Vagina (tissue), 2 donors: Measurements from ENCODE around the gene OR1J1. TPM values are rescaled to one million over a fixed set of nuclear protein-coding genes. Genes with fewer than 3 reads are reported as not detected.
A peak's percentile ranks its signal among the peaks of the same experiment; 100 is the strongest.

Source experiments
- DNase-seq, 2 donors: peaks; one replicate each; pipeline ENCODE4 v3.0.0-alpha.2; 2017; ENCODE audit errors: extremely low spot score in 2 of 2
- H3K27ac ChIP-seq: fragments of 200-600 bp; sonication (generic); one replicate; pipeline ENCODE4 v1.5.1; 2019
- H3K27me3 ChIP-seq: fragments of 200-600 bp; sonication (generic); one replicate; pipeline ENCODE4 v1.5.1; 2019
- H3K36me3 ChIP-seq, 2 donors: fragments of 200-600 bp; sonication (generic); one replicate each; pipeline ENCODE4 v1.5.1; 2017 to 2019
- H3K4me1 ChIP-seq: fragments of 200-600 bp; sonication (generic); one replicate; pipeline ENCODE4 v1.5.1; 2019
- H3K4me3 ChIP-seq, 2 donors: fragments of 200-600 bp; sonication (generic); 1 replicate in 1 of 2; 2 replicates in 1 of 2; pipeline ENCODE4 v1.5.1; 2016 to 2019
- H3K9me3 ChIP-seq: fragments of 200-600 bp; sonication (generic); one replicate; pipeline ENCODE4 v1.5.1; 2019
- CTCF ChIP-seq, 3 experiments: fragments of 450-650 bp in 2 of 3; fragments of 200-600 bp in 1 of 3; sonication (generic) in 1 of 3; IDR thresholded peaks; one replicate each; pipeline ENCODE4 v1.5.1; 2017 to 2019; ENCODE audit warnings: antibody characterized with exemption in 3 of 3, mild to moderate bottlenecking in 2 of 3, moderate library complexity in 2 of 3
- POLR2A ChIP-seq, 2 donors: fragments of 450-650 bp; IDR thresholded peaks; one replicate each; pipeline ENCODE4 v1.6.1; 2017; ENCODE audit warnings: antibody characterized with exemption in 2 of 2, mild to moderate bottlenecking in 2 of 2, moderate library complexity in 2 of 2
- POLR2AphosphoS5 ChIP-seq, 2 donors: sonication (generic); formaldehyde crosslinking; IDR thresholded peaks; one replicate each; pipeline ENCODE4 v1.9.0; 2017; ENCODE audit warnings: antibody characterized with exemption in 2 of 2, mild to moderate bottlenecking in 2 of 2, low read depth in 1 of 2; ENCODE audit not compliant: insufficient read depth in 1 of 2
- intact Hi-C: fragments of 100-400 bp; cut with DNase I; formaldehyde crosslinking; loops from one replicate; pipeline ENCODE4 v1.15.1; 2023
- total RNA-seq: library from RNA; depleted of rRNA; stranded (reverse); fragments of >200 nt; gene quantifications from one replicate; pipeline ENCODE4 v1.2.3, GENCODE V29; 2016

Gene OR1J1
- total RNA-seq, 1 donor from 2014 or later: not detected

- Histone ChIP-seq H3K27me3 (no peaks in the 10 kb centered on the region), H3K36me3 (no peaks in the 10 kb centered on the region), H3K9me3 (no peaks in the 10 kb centered on the region), H3K4me3 (peak overlapping the region; percentile 33 to 37), H3K27ac (no peak overlapping the region), H3K4me1 (peaks cover 11% of the 10 kb centered on the region)
- DNase-seq: no peak
- intact Hi-C loops: loop anchor here (10.0 kb wide), 1 partner anchor 340 kb away; the partner anchor contains the start of gene OR1K1
- peak in 1 of 2 donors; percentile 78 for TF ChIP-seq POLR2AphosphoS5 (IDR thresholded peaks at IDR 0.05; ENCODE audit: insufficient read depth in 1 of 2, low read depth in 1 of 2)
- TF ChIP-seq CTCF (IDR thresholded peaks at IDR 0.05): peak; percentile 59 to 84 (median 76)
- TF ChIP-seq POLR2A (IDR thresholded peaks at IDR 0.05): no peak
Observed at GRCh38 chr9:122464633-122465567, 12.8 kb downstream of the OR1J1 start.

- H3K27me3 ChIP-seq: no peaks in the 10 kb centered on the region
- intact Hi-C loops: loop anchor here (10.0 kb wide), 1 partner anchor 341 kb away; the partner anchor contains the start of gene OR1K1
- TF ChIP-seq POLR2AphosphoS5 (IDR thresholded peaks at IDR 0.05; ENCODE audit: insufficient read depth in 1 of 2, low read depth in 1 of 2) (no peak), CTCF (IDR thresholded peaks at IDR 0.05) (no peak), POLR2A (IDR thresholded peaks at IDR 0.05) (no peak)
- H3K4me3 ChIP-seq: peak overlapping the region; percentile 33 to 37
- no peak for DNase-seq
- peaks cover 11% of the 10 kb centered on the region for H3K4me1 ChIP-seq
- H3K9me3 ChIP-seq: no peaks in the 10 kb centered on the region
- no peaks in the 10 kb centered on the region for H3K36me3 ChIP-seq
- H3K27ac ChIP-seq: no peak overlapping the region
Observed at GRCh38 chr9:122463828-122464632, 13.7 kb downstream of the OR1J1 start.

GRCh38 chr9:122457787-122458186, 19.9 kb downstream of the OR1J1 start:
- no peak overlapping the region for H3K27ac ChIP-seq
- no peaks in the 10 kb centered on the region for H3K36me3 ChIP-seq
- no peaks in the 10 kb centered on the region for H3K4me1 ChIP-seq
- H3K4me3 ChIP-seq: no peak overlapping the region
- H3K27me3 ChIP-seq: no peaks in the 10 kb centered on the region
- no peak for DNase-seq
- no peak for TF ChIP-seq POLR2AphosphoS5 (IDR thresholded peaks at IDR 0.05; ENCODE audit: insufficient read depth in 1 of 2, low read depth in 1 of 2)
- no peak for TF ChIP-seq POLR2A (IDR thresholded peaks at IDR 0.05)
- no peak for TF ChIP-seq CTCF (IDR thresholded peaks at IDR 0.05)
- H3K9me3 ChIP-seq: no peaks in the 10 kb centered on the region
- intact Hi-C loops: no loop called here

GRCh38 chr9:122456123-122456522, 21.6 kb downstream of the OR1J1 start:
- DNase-seq: no peak
- Histone ChIP-seq H3K36me3 (no peaks in the 10 kb centered on the region), H3K27ac (no peak overlapping the region), H3K4me3 (no peak overlapping the region), H3K27me3 (no peaks in the 10 kb centered on the region), H3K9me3 (no peaks in the 10 kb centered on the region), H3K4me1 (no peaks in the 10 kb centered on the region)
- intact Hi-C loops: no loop called here
- TF ChIP-seq POLR2AphosphoS5 (IDR thresholded peaks at IDR 0.05; ENCODE audit: insufficient read depth in 1 of 2, low read depth in 1 of 2) (no peak), CTCF (IDR thresholded peaks at IDR 0.05) (no peak), POLR2A (IDR thresholded peaks at IDR 0.05) (no peak)
